HG03521 (cell line): ENCODE results near the gene ME3.

ENCODE experiments used
- ATAC-seq: cut with Tn5 transposase; IDR thresholded peaks from one replicate; pipeline ENCODE4 v1.9.1; 2021; ENCODE audit warnings: mild to moderate bottlenecking, moderate library complexity; ENCODE audit not compliant: unreplicated experiment

The ME3 gene

DNA sequence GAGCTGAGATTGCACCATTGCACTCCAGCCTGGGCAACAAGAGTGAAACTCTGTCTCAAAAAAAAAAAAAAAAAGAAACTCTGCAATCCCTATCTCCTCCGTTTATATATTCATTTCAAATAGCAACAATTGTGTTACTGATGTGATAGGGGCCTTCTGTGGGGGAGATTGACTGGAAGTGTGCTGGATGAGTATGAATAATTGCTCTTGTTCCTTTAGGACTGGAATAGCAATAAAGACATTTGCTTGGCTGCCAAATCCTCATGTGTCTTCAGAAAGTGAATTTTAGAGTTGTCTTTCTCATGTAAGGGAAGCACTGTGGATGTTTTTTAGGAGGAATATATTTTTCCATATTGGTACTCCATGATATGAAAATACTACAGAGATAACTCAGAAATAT lies 21.1 kb upstream of the ME3 start:
- ATAC-seq = no peak

DNA sequence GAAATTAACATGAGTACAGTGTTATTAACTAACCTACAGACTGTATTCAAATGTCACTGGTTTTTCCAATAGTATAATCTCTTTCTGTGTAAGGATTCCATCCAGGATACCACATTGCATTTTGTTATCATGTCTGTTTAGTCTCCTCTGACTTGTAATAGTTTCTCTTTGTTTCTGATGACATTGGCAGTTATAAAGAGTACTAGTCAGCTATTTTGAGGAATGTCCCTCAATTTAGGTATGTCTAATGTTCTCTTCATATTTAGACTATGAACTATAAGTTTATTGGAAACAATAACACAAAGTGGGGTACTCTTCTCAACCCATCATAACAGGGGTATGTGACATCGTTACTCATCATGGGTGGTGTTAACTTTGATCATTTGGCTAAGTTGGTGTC lies 20.3 kb upstream of the ME3 start:
- no peak for ATAC-seq

DNA sequence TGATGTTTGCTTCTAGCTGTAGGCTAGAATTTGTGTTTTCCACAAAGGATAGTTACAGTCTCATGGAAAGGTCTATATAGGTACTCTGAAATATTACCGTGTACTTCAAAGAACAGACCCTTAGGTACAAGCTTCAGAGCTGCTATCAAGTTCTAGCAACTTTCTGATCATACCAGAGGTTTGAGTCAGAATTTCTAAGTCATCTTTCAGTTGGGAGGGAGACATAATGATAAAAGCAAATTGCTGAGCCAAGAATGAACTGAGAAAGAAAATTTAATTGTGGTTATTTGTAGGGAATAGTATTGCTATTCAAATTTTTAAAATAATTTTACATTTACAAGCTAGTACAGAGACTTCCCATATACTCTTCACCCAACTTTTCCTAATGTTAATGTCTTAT lies 19.9 kb upstream of the ME3 start:
- ATAC-seq = no peak

DNA sequence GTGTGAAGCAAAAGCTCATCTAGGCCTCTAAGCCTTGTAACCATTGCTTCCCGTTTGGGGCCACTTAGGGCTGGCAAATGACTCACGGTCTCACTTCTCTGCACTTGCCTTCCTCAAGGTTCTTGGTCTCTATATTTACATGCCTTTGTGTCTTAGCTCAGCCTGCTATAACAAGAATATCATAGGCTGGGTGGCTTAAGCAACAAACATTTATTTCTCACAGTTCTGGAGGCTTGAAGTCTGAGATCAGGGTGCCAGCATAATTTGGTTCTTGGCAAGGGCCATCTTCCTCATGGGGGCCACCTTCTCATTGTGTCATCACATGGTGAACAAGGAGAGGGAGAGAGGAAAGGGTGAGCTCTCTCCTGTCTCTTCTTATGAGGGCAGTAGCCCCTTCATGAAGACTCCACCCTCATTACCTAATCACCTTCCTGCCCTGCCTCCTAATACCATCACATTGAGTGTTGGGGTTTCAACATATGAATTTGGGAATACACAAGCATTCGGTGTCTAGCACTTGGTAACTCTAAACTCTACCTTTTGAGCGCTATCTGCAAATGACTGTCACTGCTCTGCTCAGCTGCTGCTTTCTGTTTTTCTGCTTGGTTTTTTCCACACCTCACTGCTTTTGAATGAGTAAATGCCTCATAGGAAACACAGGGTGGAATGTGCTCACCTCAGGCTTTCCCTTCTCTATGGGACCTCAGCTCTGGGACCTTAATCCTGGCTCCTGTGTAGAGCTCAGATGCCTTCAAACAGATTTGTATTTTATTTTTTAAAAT lies 16.2 kb upstream of the ME3 start:
- ATAC-seq = peak; percentile 62

DNA sequence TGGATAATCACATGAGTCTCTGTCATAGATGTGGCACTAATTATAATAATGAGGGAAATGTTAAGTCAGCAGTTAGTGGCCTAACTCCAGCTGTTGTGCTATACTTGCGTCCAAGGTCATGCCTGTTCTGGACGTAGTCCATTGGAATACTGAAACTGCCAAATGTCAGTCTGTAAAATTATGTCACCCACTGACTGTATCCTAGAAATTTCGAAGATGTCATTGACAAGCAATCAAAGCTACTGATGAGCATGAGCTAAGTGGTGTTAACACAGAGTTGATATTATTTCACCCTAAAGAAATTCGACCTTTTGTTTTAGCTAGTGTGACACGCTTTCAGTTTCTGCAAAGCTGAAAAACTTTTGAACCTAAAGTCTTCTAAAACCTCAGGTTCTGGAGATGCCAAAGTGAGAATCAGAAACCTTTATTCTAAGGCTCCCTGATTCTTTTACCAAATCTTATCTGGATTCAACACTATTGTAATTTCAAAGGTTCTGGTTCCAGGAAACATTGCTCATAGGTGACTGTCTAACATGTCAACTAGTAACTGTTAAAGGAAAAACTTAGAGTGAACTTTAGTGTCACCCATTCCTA lies 14.9 kb upstream of the ME3 start:
- ATAC-seq = no peak

DNA sequence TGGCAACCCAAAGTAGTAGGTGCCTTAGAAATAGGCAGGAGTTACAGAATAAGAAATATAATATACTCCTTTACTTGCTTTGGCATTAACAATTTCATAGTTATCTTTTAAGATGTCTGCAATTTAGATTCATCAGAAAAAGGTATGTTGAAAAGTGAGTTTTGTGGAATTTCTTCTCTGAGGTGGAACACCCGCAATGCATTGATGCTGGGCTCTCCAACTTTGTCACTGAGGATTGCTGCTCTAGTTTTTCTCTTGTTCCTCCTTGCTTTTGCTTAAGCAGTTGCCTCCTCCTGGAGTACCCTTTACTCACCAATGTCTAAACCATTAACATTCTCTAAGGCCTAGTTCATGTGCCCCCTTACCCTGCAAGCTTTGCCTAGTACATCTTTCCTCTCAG lies 14.1 kb upstream of the ME3 start:
- ATAC-seq = no peak

DNA sequence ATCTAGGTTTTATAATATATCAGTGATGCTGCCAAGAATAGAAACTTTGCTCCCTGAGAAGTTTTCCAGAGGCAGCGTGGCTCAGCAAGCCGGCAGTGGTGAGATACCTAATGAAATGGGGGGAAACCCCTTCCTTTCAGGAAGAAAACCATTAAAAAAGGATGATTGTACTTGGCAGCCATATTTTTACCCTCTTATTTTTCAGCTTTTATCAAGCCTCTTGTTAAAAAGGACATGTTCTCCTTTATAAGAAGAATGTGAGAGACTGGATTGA lies 9.0 kb upstream of the ME3 start:
- no peak for ATAC-seq

DNA sequence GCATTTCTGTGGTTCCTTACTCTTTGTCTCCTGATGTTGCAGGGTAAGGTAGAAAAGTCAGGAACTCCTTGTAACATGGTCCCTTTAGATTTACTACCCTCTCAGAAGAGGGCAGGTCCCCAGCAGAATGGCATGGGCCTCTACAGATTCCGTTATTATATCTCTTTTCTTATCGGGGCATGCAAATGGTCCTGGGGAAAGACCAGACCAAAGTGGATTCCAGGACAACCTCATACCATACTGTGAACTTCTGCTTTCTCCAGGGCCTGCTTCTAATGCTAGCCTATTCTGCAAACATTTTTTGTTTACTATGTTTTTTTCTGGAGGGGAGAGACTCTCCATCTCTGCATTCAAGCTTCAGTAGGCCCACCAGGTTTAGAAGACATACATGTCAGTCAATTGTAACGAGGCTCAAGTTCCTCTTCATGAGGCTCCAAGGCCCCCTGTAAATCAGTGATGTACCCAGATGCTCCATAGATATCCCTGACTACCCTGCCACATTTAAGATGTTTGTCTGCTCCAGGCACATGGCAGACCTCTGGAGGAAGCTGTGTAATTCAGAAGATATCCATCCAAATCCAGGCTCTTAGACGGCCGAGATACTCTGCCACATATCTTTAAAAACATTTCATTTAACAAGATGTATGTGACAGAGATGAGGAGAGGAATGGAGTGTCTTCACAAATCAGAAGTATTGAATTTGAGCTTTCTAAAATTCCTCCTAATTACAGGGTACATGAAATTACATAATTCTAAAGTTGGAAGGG lies 8.5 kb upstream of the ME3 start:
- no peak for ATAC-seq

DNA sequence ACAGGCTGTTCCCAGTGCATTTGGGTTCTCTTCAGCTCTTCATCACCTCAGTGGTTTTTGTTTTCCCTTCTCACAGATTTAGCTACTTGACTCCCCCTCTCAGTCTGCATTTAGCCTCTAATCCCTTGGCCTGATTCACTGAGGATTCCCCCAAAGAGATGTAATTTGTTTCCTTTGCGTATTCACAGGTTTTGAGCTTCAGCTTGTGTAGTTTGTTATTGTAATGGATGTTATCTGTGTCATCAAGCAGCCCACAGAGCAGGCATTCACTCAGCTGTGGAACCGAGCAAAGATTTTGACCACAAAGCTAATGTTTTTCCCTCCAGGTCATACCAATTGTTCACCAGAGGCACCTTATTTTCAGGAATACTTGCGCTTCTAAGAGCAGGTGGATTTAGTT lies 6.4 kb upstream of the ME3 start:
- ATAC-seq = no peak

DNA sequence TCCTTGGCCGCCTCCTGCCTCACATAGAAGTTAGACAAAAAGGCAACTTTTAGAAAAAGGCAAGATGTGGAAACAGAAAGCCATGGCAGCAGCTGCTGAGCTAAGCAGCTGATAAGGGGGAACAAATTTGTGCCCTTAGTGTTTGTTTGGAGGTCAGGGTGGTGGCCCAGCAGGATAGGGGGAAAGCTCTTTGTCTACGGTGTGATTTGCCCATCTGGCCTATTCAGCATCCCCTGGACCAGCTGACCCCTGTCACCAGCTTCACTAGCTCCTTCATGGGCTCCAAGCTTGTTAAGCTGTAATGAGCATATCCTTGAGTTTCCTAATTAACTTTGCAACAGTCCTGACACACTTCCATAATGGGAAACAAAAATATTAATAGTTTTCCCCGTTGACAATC lies 5.9 kb upstream of the ME3 start:
- no peak for ATAC-seq

DNA sequence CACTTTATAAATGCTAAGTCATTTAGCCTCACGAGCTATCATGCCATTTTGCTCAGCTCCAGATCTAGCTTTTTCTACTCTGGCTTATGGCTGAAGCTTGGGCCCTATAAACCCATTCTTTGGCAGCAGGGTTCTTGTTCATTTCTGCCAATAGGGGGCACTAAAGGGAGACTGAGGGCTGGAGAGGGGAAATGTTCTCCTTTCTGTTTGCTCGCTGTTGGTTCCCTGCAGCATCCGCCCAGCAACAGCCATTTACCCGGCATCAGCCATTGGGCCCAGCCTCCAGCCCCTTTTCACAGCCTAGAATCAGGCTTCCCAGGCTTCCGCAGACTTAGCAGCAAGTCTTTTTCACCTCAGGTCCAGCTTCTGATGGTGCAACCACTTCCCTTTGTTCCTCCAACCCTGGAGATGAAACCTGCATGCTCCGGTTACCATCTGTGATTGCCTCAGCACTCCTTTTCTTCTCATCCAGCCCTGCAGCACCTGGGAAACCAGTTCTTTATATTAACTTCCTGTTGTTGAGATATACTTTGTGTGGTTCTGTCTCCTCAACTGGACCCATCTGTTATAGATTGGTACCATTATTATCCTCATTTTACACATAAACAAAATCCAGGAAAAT lies 4.2 kb upstream of the ME3 start:
- ATAC-seq = no peak

DNA sequence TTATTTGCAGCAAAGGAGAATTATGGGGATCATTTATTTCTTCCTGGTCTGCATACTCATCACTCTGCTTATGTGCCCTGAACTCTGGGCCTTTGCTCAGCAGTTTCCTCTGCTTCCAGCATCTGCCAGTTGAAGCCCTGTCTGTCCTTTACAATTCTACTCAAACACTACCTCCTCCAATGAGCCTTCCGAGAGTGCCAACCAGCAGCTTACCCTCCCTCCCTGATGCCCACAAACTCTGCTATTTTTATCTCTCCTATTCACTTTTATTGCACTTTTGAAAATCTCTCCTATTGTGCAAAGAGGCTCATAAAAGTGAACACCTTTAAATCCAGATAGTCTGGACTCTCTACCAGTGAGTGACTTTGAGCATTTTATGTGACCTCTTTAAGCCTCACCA lies 3.6 kb upstream of the ME3 start:
- no peak for ATAC-seq

DNA sequence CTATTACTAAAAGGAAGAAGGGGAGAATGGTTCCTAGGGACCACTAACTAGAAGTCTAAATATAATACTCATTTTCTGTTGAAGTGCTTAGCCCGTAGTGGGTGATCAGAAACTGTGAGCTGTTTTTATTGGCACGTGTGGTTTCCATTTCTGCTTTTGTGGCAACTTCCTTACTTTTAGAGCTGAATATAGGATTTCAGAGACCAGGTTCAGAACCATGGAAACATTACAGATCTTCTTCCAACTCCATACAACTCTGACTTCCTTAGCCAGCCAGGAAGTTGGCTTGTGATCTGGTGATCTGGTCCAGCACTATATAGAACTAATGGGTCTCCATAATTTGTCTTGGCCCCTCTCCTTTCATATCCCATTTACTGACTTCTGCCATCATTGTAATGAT lies 2.6 kb upstream of the ME3 start:
- ATAC-seq = no peak

DNA sequence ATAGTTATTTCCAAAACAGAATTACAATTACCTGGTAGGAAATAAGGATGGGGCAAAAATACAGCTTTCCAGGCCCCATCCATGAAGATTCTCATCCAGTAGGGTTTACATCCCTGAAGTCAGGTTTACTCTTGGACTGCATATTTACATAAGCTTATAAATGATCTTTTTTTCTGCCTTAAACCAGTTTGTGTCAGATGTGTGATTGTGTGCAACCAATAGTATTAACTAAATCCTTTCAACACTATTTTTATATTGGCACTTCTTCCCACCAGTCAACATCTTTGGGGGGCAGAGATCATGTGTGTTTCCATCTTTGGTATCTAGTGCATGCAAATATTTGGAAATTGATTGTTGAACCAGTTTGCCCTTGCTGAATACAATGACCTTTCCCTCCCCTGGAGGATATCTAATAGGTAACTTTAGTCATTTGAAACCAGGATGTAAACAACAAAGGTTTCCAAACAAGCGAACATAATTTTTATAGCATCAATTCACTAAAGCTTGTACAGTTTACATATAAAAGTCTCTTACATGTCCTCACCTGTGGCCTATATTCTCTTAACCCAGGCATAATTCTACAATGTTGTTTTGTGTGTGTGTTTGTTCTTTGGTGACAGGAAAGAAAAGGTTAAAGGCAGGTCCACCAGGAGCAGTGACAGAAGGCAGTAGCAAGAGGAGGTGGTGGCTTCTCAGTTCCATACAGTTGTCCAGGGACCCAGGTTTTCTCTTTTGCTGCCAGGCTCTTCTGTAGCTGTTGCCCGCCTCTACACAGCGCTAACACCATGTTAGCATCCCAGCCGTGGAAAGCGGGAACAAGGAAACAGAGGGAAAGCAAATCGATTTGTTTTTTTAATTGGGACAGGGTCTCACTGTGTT lies 1.7 kb upstream of the ME3 start:
- ATAC-seq = no peak

DNA sequence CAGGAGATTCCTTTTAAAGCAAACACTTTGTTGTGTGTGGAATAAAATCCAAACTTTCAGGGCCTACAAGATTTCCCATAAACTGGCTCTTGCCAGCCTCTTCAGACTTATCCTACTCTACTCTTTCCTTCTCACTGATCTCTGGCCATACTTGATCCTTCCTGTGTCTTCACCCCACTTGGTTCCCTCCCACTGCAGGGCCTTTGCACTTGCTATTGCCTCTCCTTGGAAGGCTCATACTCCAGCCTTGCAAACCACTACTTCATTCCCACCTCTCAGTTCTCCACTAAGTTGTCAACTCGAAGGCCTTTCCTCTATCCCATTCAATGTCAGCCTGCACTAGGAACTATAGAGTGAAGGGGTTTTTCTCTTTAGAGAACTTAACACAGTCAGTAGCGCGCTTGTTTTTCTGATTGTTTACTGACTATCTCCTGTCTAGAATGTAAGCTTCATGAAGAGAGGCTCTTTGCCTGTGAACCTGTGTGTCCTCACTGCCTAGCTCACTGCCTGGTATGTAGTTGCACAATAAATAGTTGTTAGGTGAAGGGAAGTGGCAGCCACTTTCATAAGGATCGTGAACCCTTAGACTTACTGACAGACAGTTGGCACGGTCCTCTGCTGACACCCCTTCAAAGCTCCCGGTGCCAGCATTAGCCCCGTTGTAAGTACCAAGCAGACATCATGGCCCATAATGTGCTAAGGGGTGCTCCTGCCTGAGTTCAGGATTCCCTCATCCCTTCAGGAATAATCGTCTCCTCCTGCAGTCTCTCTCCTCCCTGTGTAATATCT lies 833 bp upstream of the ME3 start:
- no peak for ATAC-seq

DNA sequence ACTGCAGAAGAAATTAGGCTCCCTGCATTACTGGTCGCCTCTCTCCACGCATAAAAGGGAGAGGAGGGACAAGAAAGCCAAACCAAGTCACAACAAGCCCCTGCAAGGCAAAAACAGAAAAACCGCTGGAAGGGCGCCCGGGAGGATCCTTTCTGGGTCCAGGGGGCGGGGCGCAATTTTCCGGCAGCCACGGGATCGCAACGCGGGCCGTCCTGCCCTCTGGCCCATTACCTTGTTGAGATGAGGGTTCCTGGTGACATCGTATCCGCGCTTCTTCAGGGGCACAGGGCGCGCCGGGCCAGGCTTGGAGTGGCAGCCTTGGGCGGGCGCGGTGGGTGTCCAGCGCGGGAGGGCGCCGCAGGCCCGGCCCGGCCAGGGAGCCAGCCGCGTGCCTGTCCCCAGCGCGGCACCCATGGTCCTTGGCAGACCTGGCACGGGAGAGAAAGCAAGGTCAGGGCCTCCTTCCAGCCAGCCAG lies 847 bp downstream of the ME3 start:
- no peak for ATAC-seq

DNA sequence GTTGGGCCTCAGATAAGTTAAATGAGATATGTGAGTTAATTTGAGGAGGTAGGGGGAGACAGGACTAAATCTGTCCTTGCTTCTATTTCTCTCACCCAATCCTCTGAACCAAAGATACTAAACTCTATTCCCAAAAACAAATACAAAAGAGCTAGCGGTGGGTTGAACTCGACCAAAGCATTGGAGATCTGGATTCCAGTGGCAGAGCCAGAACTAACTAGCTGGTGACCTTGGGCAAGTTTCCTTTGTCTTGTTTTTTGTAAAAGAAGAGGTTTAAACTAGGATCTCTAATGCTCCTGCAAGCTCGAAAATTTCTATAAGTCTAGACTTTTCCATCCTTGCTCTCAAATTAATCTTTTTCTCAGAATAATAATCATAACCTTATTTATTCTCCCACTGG lies 1.5 kb downstream of the ME3 start:
- ATAC-seq = no peak

DNA sequence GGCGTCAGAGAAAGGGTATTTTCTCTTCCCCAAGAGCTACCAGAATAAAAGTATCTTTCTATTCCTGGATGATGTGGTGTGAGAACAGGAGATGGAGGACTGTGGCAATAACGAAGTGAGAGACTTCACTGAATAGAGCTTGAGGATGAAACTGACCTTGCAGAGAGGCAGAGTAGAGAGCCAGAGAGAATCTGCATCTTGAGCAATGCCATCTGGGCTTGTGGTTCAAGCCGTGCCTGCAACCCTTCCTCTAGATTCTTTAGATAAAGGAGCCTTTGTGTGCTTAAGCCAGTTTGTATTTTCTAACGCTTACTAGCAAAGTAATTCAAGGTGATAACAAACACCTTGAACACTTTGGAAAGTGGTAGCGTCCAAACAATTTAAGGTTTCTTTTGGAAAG lies 2.2 kb downstream of the ME3 start:
- ATAC-seq = no peak

DNA sequence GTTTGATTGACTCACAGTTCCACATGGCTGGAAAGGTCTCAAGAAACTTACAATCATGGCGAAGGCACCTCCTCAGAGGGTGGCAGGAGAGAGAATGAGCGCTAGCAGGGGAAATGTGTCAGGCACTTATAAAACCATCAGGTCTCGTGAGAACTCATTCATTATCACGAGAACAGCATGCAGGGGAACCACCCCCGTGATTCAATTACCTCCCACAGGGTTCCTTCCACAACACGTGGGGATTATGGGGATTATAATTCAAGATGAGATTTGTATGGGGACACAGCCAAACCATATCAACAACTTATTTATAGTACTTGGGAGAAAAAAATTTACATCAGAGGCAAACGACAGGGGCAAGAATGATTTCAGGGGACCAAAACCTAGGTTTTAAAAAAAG lies 3.0 kb downstream of the ME3 start:
- no peak for ATAC-seq

DNA sequence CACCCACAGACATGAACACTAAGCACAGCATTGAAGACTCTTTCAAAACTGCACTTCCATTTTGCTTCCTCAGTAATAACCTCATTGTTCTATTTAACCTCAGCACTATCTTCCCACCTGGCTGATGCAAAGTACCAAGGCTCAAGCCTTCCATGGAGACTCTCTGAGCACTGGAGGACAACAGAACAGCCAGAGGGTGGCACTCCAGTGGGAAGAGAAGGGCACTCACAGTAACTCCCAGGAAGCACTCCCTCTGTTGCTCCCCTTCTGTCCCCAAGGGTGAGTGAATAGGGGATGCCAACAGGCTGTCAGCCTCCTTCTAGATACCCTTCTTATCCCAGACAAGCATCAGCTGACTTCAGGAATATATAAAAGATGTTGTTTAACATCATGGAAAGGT lies 3.5 kb downstream of the ME3 start:
- ATAC-seq = no peak
